Activated CD8-positive, alpha-beta T cell treated with anti-CD3 and anti-CD28 coated beads for 36 hours (primary cell): ENCODE results near the gene PRKRIP1. TPM values are rescaled to one million over a fixed set of nuclear protein-coding genes. Genes with fewer than 3 reads are reported as not detected.

ENCODE experiments used
- ATAC-seq: fragments of 200-7000 bp; cut with Tn5 transposase; one replicate; pipeline ENCODE4 v1.10.0; 2021; ENCODE audit warnings: mild to moderate bottlenecking, moderate library complexity
- CTCF ChIA-PET: fragments of 350-600 bp; sonication (Branson Sonifier 250); formaldehyde crosslinking; loops from one replicate; lab custom pipeline; 2021; ENCODE audit warnings: antibody characterized with exemption; lab: Charles Lee
- POLR2A ChIA-PET: fragments of 350-600 bp; sonication (Branson Sonifier 250); formaldehyde crosslinking; loops from one replicate; lab custom pipeline; 2021; ENCODE audit warnings: antibody characterized with exemption; lab: Charles Lee
- DNase-seq: peaks from one replicate; pipeline ENCODE4 v3.0.0-alpha.2; 2020
- H3K27ac Mint-ChIP-seq: one replicate; pipeline ENCODE4 v1.8.0; 2021; ENCODE audit warnings: mild to moderate bottlenecking, mixed read lengths
- H3K27me3 Mint-ChIP-seq: one replicate; pipeline ENCODE4 v1.8.0; 2021; ENCODE audit warnings: mixed read lengths
- H3K36me3 Mint-ChIP-seq: one replicate; pipeline ENCODE4 v1.8.0; 2021; ENCODE audit warnings: low read depth, mixed read lengths
- H3K4me1 Mint-ChIP-seq: one replicate; pipeline ENCODE4 v1.8.0; 2021; ENCODE audit warnings: low read depth, mixed read lengths
- H3K4me3 Mint-ChIP-seq: one replicate; pipeline ENCODE4 v1.8.0; 2021; ENCODE audit warnings: mild to moderate bottlenecking, moderate library complexity, mixed read lengths
- H3K9me3 Mint-ChIP-seq: one replicate; pipeline ENCODE4 v1.8.0; 2021; ENCODE audit warnings: mixed read lengths
- intact Hi-C: fragments of 100-400 bp; cut with micrococcal nuclease; formaldehyde crosslinking; loops from one replicate; pipeline ENCODE4 v1.10.0; 2022
- total RNA-seq, 2 experiments: library from RNA; stranded (reverse); gene quantifications; one replicate each; pipeline ENCODE4 v1.2.3, GENCODE V29; 2021
- TF ChIP-seq, protein P1 (sequence below): fragments of 200-600 bp; IDR thresholded peaks from one replicate; pipeline ENCODE4 v1.8.0; 2022; ENCODE audit warnings: antibody characterized with exemption, mild to moderate bottlenecking

Gene PRKRIP1
- total RNA-seq, 2 experiments from 2014 or later: 29.8 to 33.6 TPM

DNA sequence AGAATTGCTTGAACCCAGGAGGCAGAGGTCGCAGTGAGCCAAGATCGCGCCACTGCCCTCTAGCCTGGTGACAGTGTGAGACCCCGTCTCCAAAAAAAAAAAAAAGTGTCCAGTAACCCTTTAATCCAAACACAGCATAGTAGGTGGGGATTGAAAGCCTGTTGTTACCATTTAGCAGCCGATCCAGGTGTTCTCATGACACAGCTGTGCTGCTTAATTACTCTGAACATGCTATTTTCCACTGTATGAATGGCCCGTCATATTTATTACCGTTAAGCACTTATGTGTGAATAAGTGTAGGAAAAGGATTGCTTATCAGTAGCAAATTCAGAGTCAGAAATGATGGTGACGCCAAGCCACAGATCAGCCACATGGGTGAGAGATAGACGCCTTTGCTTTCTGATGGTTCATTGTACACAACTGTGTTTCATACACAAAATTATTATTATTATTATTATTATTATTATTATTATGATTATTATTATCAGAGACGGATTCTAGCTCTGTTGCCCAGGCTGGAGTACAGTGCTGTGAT, 25.6 kb downstream of the PRKRIP1 start:
- TF ChIP-seq, protein P1, sequence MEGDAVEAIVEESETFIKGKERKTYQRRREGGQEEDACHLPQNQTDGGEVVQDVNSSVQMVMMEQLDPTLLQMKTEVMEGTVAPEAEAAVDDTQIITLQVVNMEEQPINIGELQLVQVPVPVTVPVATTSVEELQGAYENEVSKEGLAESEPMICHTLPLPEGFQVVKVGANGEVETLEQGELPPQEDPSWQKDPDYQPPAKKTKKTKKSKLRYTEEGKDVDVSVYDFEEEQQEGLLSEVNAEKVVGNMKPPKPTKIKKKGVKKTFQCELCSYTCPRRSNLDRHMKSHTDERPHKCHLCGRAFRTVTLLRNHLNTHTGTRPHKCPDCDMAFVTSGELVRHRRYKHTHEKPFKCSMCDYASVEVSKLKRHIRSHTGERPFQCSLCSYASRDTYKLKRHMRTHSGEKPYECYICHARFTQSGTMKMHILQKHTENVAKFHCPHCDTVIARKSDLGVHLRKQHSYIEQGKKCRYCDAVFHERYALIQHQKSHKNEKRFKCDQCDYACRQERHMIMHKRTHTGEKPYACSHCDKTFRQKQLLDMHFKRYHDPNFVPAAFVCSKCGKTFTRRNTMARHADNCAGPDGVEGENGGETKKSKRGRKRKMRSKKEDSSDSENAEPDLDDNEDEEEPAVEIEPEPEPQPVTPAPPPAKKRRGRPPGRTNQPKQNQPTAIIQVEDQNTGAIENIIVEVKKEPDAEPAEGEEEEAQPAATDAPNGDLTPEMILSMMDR: no peak
- DNase-seq (no peak), ATAC-seq (no peak)
- Mint-ChIP-seq H3K4me1 (peaks cover 67% of the 10 kb centered on the region), H3K27ac (no peak overlapping the region), H3K36me3 (peaks cover 44% of the 10 kb centered on the region), H3K27me3 (no peaks in the 10 kb centered on the region), H3K4me3 (no peak overlapping the region), H3K9me3 (no peaks in the 10 kb centered on the region)
- intact Hi-C loops: no loop called here
- CTCF ChIA-PET: interaction anchor here (0.6 to 7.1 kb wide), 2 partner anchors 11 to 1873 kb away, joined by 3 to 38 read pairs; no protein-coding TSS in a partner anchor
- POLR2A ChIA-PET: no interaction called here

DNA sequence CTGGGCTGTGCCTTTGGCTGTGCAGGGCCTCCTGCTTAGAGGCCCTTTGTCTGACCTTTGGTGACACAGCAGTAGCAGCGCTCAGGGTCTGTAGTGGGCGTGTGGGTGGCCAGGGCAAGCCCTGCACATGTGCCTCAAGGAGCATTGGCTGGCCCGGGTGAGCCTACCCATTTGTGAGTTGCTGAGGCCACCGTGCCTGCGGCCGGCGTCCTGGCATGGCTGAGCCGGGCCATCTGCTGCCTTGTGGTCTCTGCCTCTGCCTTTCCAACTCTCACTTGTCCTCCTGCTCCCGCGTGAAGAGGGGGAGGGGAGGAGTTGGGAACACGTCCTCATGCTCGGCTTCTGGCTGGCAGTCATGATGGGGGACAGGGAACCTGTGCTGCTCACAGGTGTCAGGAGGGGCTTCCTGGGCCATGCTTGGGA, 28.0 kb downstream of the PRKRIP1 start:
- ATAC-seq (no peak), DNase-seq (no peak)
- ChIA-PET CTCF (interaction anchor here (1.3 to 7.1 kb wide), 3 partner anchors 13 to 43 kb away, joined by 4 to 38 read pairs (median 4); no protein-coding TSS in a partner anchor), POLR2A (interaction anchor here (0.7 to 12.1 kb wide), 3 partner anchors 8 to 27 kb away, joined by 4 to 147 read pairs (median 24); partner anchors contain the start of gene PRKRIP1)
- Mint-ChIP-seq H3K36me3 (peaks cover 43% of the 10 kb centered on the region), H3K27ac (peak overlapping the region; percentile 98), H3K27me3 (no peaks in the 10 kb centered on the region), H3K4me3 (no peak overlapping the region), H3K9me3 (no peaks in the 10 kb centered on the region), H3K4me1 (peaks cover 68% of the 10 kb centered on the region)
- TF ChIP-seq, protein P1: no peak
- intact Hi-C loops: no loop called here

DNA sequence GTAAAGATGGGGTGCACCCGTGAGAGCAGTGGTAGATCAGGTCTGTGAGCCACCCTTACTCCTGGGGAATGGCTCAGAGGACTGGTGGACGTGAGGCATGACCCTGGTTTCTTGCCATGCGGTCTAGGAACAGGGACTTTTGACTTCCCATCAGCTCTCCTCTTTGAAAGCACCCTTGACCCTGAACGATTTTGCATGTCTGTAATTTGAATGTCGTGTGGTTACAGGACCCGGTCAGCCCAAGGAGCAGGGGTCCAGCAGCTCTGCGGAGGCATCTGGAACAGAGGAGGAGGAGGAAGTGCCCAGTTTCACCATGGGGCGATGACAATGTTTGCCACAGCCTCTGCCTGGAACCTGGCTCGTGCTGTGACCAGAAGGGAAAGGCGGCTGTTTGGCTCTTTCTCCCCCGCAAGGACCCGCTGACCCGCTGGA, 28.6 kb downstream of the PRKRIP1 start:
- ATAC-seq (no peak), DNase-seq (no peak)
- Mint-ChIP-seq H3K9me3 (no peaks in the 10 kb centered on the region), H3K27me3 (no peaks in the 10 kb centered on the region), H3K4me1 (peaks cover 70% of the 10 kb centered on the region), H3K36me3 (peaks cover 44% of the 10 kb centered on the region), H3K27ac (peak overlapping the region; percentile 98), H3K4me3 (no peak overlapping the region)
- intact Hi-C loops: no loop called here
- TF ChIP-seq, protein P1: no peak
- ChIA-PET CTCF (interaction anchor here (1.5 to 7.1 kb wide), 3 partner anchors 14 to 42 kb away, joined by 4 to 38 read pairs (median 15); no protein-coding TSS in a partner anchor), POLR2A (interaction anchor here (0.9 to 12.1 kb wide), 4 partner anchors 10 to 28 kb away, joined by 3 to 147 read pairs (median 14); partner anchors contain the start of gene PRKRIP1)

DNA sequence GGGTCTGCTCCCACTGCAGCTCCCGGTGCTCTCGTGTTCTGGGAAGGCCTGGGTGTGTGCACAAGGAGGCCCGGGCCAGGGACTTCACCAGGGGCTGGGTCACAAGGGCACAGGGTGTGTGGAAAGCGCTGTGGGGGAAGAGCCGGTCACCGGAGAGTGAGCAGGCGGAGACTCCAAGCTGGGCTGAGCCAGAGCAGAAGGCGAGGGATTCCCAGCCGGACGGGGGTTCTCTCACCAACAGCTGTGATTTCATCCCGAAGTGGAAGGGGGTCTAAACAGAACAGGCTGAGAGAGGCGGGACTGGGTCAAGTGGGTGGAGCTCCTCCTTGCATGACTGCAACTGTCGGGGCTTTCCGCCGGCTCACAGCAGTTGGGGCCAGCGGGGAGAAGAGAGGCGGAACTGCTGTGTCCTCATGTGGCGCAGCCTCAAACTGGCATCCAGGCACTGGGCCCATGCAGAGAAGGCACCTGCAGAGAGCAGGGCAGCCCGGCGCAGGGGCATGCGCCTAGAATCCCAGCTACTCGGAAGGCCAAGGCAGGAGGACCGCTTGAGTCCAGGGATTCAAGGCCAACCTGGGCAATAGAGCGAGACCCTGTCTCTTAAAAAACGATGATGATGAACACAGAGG, 29.6 kb downstream of the PRKRIP1 start:
- TF ChIP-seq, protein P1: no peak
- ATAC-seq (peak; percentile 80), DNase-seq (peak; percentile 93)
- Mint-ChIP-seq H3K27ac (peak overlapping the region; percentile 98), H3K4me3 (peak overlapping the region; percentile 75), H3K4me1 (peaks cover 65% of the 10 kb centered on the region), H3K9me3 (no peaks in the 10 kb centered on the region), H3K27me3 (no peaks in the 10 kb centered on the region), H3K36me3 (peaks cover 37% of the 10 kb centered on the region)
- intact Hi-C loops: no loop called here
- CTCF ChIA-PET: interaction anchor here (1.2 to 7.1 kb wide), 5 partner anchors 9 to 42 kb away, joined by 3 to 38 read pairs (median 15); partner anchors contain the start of gene PRKRIP1
- POLR2A ChIA-PET: interaction anchor here (0.6 to 12.1 kb wide), 9 partner anchors 8 to 1015 kb away, joined by 3 to 147 read pairs (median 4); partner anchors contain the start of gene PRKRIP1
